ENCODE data around the gene PTPRO. TPM values are rescaled to one million over a fixed set of nuclear protein-coding genes. Genes with fewer than 3 reads are reported as not detected.
A peak's percentile ranks its signal among the peaks of the same experiment; 100 is the strongest.

PTPRO gene
- total RNA-seq, 1 donor from 2014 or later = 1.9 TPM

DNA sequence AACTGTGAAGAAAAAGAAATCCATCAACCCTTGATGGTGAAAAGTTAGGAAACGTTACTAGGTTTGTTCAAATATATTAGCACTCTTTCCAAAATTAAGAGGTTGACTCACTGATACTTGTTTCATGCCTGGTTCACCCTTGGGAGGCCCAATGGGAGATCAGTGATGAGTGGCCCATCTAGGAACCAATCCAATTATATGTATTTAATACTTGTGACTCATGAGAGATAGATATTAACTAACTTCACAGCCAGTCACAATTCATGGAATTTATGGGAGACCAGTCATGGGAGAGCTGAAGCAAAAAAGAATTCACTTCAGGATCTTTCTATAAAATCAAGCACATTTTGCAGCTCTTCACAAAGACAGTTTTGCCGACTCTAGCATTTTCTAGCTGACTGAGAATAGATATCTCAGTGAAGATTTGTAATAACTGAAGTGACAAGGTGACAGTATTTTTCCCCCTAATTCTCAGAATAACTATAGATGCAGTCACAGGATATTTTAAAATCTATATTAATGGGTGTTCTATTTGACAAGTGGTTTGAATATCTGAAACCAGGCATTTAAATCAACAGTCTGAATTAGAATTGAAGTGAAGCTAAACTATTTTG lies 236.7 kb downstream of the PTPRO start:
- DNase-seq (ENCODE audit: low spot score) = no peak

DNA sequence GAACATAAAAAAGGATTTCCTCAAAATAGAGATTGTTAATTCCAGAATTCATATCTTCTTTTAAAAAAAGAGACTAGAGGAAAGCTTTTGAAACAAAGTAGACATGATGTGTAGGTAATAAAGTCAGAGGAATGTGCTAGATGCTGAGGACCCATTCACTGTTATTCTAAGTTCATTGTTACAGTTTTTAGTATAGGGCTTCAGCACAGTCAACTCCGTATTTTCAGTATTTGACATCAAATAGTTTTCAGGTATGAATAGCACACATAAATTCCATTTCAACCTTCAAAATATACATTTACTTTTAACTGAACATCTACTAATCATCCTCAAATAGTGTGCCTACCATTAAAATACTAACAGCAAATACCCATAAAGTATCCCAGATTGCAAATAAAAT lies 239.1 kb downstream of the PTPRO start:
- DNase-seq (ENCODE audit: low spot score) = no peak

DNA sequence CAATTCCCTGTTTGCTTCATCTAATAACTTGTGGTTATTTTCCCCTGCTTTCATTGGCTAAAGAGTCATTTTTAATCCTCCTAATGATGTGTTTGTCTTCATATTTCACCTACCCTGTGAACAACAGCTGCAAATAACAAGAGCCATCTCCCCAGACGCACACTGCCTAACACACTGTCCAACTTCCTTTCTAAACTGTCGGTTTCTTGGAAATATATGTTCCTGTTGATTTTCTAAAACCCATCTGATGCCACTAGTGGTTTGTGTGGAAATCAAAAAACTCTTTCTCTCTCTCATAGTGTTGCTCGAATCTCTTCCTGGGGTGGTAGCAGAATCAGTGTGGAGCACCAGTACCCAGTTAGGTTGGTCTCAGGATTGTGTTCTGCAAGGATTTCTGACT lies 240.0 kb downstream of the PTPRO start:
- no peak for DNase-seq (ENCODE audit: low spot score)

GRCh38 chr12:15563663-15564062 lies 241.4 kb downstream of the PTPRO start:
- DNase-seq (ENCODE audit: low spot score) = peak; percentile 17

DNA sequence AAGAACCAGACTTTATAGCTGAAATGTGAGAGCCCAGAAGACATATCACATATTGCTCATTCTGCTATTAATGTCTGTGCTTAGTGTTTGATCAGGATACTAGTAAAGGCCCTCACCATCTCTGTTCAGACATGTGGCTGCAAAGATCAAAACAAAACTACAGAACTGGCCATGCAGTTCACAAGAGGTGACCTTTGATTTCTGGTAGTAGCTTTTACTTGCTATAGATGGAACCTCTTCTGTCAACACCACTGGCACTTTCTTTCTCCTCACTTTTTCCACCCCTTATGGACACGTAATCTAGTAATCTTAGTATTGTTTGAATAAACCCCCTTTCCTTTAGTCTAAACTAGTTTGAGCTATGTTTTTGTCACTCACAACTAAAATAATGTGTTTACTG lies 252.0 kb downstream of the PTPRO start:
- no peak for DNase-seq (ENCODE audit: low spot score)

- DNase-seq (ENCODE audit: low spot score) = no peak
Measured at GRCh38 chr12:15575671-15576541, 253.6 kb downstream of the PTPRO start.

DNA sequence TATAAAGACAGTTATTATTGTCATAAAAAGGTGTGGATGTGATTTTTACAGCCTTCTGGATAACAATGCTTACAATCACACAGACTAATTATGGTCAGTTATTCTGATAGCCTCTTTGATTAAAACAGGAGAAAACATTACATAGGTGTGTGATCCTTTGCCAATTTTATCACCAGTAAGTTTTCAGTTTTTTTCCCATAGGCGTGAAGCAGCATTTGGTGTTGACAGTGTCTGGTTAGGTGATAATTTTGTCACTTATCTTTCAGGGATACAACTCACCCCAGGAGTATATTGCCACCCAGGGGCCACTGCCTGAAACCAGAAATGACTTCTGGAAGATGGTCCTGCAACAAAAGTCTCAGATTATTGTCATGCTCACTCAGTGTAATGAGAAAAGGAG lies 258.1 kb downstream of the PTPRO start:
- DNase-seq (ENCODE audit: low spot score) = no peak

GRCh38 chr12:15581006-15581405 lies 258.7 kb downstream of the PTPRO start:
- no peak for DNase-seq (ENCODE audit: low spot score)

DNA sequence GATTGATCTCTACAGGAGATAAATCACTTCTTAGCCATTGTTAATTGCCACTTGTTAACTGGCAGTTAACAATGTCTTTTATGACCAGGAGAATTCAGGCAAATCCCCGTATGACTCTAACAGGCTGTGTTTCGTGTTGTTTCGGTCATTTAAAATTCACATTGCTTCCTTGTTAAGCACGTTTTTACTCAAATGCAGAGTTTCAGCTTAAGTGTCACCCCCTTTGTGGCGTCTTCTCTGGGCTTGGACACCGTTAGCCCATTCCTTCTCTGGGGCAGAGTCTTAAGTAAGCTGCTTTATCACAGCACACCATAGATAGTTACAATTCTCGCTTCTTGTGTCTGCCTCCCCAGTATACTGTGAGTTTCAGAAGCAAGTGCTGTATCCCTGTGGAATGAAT lies 261.5 kb downstream of the PTPRO start:
- no peak for DNase-seq (ENCODE audit: low spot score)

GRCh38 chr12:15584366-15585041 lies 262.2 kb downstream of the PTPRO start:
- DNase-seq (ENCODE audit: low spot score) = peak; percentile 36

DNA sequence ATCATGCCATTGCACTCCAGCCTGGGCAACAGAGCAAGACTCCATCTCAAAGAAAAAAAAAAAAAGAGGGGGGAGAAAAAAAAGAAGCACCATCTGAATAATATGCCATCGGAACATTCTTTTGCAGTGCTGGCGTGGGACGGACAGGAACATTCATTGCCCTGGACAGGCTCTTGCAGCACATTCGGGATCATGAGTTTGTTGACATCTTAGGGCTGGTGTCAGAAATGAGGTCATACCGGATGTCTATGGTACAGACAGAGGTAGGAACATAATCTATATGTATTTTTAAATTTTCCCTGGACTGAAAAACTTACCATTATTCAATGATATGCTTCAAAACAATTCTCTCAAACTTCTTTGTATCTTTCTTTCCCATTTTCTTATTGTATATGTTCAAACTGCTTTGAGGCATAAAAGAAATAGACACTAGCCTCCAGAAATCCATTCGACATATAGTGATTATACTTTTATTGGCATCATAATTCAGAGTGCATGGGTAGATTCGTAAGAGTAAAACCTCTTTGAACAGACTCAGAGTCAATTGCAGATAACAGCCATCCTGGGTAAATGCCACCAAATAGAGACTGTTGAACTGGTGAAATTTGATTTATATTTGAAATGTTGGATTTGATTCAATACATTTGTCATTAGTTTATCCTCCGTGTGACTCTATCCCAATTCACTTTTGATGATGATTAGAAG lies 267.2 kb downstream of the PTPRO start:
- no peak for DNase-seq (ENCODE audit: low spot score)

GRCh38 chr12:15590180-15590826 lies 268.0 kb downstream of the PTPRO start:
- DNase-seq (ENCODE audit: low spot score) = peak; percentile 61

- DNase-seq (ENCODE audit: low spot score) = no peak
Measured at GRCh38 chr12:15591811-15592210, 269.5 kb downstream of the PTPRO start.

DNA sequence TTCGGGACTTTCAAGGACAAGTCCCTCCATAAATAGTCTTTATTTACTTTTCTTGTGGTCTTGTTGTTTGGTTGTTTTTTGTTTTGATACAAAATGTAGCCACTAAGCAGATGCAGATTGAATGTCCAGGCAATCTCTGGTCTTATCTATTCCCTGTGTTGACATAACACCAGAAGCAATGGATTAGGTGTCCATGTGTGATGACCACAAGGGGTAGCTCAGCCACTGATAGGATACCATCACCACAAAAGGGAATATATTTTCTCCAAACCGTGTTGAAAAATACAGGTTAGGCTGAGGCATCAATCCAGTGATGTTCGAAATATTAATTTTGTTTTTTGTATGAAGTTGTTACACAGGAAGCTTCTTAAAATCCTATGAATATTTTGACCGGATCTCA lies 270.6 kb downstream of the PTPRO start:
- DNase-seq (ENCODE audit: low spot score) = no peak

DNA sequence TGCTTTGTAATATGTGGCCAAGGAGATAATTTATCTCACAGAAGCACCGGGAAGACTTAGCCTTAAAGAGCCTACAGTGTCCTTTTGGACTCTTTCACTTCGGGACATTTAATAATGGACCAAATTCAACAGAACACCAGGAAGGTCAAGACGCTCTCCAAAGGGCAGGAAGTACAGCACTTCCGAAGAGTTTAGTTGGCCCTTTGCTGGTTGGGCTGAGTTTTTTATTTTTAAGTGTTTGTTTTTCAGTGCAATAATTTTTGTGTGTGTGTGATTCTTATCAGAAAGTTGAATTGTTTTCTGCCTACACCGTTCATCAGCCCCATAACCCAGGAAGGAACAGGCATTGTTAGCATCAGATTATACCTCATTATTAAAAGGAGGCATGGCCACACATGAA lies 273.9 kb downstream of the PTPRO start:
- no peak for DNase-seq (ENCODE audit: low spot score)

DNA sequence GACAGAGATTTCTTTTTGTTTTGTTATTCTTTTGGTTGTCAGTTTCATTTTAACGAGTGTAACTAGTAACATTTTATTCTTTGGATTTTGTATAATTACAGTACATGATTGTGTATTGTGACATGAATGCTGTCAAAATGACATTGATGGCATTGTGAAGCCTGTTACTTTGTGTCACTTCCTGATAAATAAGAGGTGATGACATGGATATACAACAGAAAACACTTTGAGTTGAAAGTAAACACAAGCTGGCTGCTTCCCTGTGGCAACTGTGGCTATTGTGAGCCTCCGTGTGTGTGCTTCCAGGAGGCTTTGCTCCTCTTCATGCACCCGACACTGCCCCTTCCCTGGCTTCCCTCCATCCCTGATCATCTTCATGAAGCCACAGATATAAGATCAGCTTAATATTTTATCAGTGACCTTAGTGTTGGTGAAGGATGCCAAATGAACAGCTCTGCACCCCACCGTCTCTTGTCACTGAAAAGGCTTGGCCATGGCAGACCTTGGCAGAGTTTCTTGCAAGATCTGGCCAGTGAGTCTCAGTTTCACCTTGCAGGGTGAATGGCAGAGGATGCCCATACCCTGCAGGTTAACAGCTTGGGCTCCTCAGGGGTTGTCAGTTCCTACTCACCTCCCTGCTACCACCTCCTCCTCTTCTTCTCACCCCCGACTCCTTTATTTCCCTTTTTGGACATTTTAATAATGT lies 275.0 kb downstream of the PTPRO start:
- no peak for DNase-seq (ENCODE audit: low spot score)

GRCh38 chr12:15599266-15600037 lies 277.1 kb downstream of the PTPRO start:
- peak; percentile 20 for DNase-seq (ENCODE audit: low spot score)

- DNase-seq (ENCODE audit: low spot score) = no peak
Measured at GRCh38 chr12:15600223-15600935, 278.1 kb downstream of the PTPRO start.

DNA sequence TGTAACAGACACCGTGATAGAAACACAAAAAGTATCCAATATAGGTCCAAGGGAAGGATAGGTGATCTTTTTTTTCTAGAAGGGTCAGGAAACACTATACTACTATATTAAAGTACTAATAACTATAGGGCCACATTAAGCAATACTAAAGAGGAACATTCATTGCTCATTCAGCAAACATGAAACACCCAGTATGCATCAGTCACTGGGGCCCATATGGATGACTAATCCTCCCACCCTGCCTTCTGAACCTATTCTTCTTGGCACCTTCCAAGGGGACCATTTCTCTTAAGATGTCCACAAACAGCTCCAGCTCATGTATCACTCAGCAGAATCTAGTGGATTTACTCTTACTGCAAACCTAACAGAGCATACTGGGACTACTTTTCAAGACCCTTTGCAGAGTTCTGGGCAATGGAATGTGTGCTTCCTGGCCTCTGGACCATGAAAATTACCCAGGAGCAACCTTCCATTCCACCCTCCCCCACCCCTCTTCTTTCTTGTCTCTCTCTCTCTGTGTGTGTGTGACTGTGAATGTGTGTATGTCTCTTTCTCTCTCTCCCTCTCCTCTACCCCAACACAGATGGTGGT lies 279.0 kb downstream of the PTPRO start:
- no peak for DNase-seq (ENCODE audit: low spot score)

All from mucosa of gallbladder (tissue), 1 donor.